HG03457 (cell line): ENCODE results near the gene IRGC.

ENCODE experiments used
- ATAC-seq: cut with Tn5 transposase; IDR thresholded peaks from one replicate; pipeline ENCODE4 v1.9.1; 2021; ENCODE audit warnings: moderate number of reproducible peaks; ENCODE audit not compliant: unreplicated experiment

Gene IRGC

DNA sequence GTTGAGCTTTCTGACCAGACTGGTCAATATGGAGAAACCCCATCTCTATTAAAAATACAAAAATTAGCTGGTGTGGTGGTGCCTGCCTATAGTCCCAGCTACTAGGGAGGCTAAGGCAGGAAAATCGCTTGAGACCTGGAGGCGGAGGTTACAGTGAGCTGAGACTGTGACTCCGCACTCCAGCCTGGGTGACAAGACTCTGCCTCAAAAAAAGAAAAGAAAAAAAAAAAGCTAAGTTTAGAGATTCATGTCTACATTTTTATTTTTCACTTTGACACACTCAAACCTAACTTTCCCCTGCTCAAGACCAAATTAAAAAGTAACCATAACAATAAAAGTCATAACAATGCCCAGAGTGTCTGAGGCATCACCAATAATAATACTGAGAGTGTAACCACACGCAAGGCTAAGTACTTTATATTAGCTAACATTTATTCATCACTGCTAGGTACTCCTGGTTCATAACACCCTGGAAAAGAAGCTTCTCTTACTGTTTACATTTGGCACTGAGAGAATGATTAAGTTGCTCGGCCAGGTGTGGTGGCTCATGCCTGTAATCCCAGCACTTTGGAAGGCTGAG, 5.7 kb downstream of the IRGC start:
- ATAC-seq = no peak

DNA sequence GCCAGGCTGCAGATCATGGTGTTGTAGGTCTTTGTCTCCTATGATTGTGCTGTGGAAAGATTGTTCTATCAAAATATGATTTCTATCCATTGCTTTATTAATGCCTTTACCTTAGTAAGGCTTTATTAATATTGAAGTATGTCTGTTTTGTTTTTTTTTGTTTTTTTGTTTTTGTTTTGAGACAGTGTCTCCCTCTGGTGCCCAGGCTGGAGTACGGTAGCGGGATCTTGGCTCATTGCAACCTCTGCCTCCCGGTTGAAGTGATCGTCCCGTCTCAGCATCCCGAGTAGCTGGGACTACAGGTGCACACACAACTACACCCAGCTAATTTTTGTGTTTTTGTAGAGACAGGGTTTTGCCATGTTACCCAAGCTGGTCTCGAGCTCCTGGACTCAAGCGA, 7.7 kb downstream of the IRGC start:
- ATAC-seq = no peak

DNA sequence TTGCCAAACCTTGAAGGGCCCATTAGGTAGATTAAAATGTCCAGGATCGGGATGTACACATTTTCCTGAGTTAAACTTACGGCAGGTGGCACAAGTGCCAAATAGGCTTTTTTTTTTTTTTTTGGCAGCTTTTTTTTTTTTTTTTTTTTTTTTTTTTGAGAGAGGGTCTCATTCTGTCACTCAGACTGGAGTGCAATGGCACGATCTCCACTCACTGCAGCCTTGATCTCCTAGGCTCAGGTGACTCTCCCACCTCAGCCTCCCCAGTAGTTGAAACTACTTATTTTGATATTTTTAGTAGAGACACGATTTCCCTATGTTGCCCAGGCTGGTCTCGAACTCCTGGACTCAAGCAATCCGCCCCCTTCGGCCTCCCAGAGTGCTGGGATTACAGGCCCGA, 9.0 kb downstream of the IRGC start:
- no peak for ATAC-seq

DNA sequence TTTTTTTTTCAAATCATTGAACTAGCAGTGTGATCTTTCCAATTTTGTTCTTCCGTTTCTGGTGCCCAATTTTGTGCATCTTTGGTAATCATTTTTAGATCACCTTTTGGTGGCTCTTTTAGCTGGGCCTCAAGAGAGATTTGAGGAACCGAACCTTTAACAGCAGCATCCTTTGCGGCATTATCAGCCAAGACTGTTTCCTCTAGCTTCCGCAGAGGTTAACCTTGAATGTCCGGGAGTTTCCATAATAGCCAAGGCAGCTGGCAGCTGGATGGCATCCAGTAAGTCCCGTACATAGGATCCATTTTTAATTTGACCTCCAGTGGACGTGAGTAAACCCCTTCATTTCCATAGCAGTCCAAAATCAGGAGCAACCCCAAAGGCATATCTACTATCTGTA, 9.6 kb downstream of the IRGC start:
- ATAC-seq = no peak

DNA sequence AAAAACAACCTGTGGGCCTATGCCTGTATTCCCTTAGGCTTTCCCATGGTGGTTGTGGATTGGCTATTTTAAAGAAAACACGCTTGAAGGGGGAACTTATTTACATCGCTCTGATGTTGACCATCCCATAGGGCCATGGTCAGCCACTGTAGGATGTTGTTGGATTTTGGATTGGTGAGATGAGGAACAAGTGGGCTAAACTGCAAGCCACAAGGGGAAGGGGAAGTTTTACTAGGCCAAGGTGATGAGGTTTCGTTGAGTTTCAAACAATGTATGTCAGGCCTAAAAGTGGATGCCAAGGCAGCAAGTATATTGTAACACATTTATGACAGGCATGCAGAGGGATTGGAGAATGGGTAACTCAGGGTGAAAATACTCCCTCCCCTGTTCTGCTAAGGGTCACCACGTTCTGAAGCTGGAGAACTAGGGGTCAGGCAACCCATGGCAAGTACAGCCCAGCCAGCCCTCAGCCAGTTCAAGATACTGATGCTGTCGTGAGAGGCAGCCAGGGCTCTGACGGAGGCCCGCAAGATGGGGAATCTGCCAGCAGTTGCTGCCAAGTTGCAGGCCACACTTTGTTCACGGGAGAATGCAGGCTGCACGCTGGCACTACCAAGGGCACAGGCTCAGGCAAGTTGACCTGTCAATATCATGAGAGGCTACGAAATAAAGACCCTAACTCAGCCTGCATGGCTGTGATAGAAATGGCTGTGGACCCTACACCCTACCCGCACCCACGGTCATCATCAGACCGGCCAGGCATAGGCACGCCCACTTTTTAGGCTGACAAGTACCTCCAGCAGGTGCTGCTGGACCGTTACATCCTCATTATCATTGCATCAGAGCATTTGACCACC, 11.1 kb downstream of the IRGC start:
- no peak for ATAC-seq

DNA sequence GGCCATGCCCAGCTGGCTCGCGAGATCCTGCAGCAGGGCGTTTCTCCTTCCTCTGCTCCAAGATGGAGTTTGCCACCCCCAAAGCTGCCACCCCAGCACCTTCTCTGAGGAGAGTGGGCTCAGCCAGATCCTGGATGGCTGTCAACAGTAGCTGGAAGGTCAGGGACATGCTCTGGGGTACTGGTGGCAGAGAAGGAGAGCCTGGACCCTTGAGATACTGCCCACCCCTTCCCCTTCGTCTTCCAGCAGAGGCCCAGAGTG, 11.6 kb downstream of the IRGC start:
- ATAC-seq = no peak

DNA sequence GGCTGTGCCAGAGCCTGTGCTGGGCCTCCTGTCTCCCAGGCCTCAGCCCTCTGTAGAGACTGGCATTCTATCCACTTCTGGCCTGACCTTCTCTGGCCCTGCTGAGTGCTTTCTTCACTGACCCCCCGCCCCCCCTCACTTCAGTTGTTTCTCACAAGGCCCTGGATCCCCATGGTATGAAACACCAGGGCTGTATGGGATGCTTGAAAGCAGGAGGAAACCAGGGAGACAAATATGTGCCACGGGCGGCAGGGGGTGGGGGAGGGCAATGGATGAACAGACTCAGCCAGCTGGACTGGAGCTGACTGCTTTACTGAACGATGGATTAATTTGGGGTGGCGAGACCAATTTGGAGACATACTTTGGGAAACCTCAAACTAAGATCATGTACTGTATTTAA, 14.0 kb downstream of the IRGC start:
- ATAC-seq = no peak

DNA sequence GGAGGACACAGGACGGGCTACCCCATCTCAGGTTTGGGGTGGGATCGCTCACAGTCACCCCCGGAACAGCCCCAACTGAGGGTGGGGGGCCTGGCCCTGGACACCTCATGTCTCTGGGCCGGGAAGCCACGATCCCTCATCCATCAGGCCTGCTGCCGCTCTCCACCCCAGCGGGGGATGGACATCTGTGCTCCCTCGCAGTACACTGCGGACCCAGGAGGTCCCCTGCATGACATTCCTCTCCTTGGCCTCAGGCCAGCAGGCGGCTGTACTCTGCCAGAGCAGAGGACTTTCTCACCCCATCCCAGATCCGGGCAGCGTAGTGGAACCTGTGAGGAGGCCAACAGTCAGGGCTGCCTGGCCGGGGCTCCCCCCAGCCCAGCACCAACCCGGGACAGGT, 15.5 kb downstream of the IRGC start:
- no peak for ATAC-seq

DNA sequence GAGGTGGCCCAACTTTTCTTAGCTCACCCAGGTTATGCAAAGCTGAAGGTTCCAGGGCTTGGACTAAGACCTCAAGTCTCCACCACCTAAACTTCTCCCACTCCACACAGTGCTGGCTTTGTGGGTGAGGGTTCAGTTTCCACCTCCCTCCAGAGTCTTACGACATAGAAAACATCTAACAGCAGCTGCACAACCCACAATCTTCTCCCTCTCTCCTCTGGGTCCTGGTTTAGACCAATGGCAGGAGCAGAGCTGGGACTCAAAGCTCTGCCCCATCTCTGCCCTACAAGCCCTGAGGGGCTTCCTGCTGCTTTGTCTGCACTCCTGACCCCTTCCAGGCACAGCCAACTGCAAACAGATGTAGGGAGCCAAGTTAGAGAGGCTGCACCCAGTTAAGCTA, 16.0 kb downstream of the IRGC start:
- no peak for ATAC-seq

DNA sequence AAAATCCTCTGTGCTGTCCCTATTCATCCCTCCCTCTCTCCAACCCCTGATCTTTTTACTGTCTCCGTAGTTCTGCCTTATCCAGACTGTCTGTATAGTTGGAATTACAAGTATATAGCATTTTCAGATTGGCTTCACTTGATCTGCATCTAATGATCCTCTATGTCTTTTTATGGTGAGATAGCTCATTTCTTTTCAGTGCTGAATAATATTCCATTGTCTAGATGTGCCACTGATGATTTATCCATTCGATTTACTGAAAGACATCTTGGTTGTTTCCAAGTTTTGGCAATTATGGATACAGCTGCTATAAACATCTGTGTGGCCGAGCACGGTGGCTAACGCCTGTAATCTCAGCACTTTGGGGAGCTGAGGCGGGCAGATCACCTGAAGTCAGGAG, 19.1 kb downstream of the IRGC start:
- no peak for ATAC-seq

DNA sequence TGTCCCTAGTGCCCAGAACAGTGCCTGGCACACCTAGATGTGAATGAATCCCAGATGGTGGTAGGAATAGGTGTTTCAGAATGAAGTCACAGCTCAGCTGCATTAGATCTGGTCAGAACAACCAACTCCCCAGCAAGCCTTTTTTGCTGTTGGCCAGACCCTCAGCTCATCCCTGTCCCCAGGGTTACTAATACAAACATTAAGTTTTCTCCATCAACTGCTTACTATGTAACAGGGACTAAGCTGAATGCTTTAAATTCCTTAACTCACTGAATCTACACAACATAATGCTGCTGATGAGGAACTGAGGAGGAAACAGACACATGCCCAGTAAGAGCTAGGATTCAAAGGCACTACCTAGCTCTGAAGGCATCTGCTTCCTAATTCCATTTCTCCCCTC, 20.1 kb downstream of the IRGC start:
- ATAC-seq = no peak

DNA sequence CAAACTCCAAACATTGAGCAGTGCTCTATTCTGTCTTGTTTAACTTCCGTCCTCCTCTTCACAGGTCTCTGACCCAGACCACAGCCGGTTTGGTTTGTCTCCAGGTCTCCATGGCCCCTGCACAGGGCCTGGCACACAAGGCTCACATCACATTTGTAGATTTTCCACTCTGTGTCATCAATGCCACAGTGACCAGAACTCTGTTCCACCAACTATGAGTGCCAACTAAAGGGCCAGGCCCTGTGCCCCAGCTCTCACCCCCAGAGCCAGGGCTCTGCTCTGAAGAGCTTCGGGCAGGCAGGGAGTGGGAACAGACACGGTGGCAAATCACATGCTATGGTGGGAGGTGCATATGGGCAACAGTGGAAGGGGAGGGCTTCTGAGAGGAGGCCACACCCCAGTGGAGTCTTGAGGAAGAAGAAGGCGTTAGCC, 22.9 kb downstream of the IRGC start:
- no peak for ATAC-seq

DNA sequence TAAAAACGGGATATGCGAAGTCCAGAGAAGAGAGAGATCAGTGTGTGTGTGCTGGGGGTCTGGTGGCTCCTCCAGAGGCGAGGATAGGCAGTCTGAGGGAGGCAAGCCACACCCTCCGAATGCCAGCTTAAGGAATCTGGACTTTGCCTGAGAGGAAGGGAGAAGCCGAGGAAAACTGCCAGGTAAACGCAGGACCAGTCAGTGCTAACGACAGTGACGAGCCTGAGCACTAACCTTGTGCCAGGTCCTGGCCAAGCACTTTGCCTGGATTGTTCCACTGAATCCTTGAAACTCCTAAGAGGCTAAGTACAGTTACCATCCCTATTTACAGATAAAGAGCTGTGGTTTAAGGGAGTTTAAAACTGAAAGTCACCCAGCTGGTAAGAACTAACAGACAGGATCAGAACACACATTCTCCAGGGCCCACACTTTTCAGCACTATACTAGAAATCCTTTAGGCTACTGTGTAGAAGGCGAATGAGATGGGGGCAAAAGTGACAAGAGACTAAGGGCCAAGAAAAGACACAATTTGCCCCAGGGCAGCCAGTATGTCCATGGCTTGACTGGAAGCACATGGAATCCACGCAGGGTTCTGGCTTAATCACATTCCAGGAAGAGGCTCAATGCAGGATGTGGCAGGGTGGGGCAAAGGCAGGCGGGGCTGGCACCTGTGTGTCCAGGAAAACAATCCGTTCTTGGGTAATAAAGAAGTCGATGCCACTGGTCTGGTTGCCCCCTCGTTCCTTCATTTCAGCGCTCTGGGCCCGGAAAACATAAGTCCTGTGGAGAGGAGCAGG, 23.8 kb downstream of the IRGC start:
- no peak for ATAC-seq

DNA sequence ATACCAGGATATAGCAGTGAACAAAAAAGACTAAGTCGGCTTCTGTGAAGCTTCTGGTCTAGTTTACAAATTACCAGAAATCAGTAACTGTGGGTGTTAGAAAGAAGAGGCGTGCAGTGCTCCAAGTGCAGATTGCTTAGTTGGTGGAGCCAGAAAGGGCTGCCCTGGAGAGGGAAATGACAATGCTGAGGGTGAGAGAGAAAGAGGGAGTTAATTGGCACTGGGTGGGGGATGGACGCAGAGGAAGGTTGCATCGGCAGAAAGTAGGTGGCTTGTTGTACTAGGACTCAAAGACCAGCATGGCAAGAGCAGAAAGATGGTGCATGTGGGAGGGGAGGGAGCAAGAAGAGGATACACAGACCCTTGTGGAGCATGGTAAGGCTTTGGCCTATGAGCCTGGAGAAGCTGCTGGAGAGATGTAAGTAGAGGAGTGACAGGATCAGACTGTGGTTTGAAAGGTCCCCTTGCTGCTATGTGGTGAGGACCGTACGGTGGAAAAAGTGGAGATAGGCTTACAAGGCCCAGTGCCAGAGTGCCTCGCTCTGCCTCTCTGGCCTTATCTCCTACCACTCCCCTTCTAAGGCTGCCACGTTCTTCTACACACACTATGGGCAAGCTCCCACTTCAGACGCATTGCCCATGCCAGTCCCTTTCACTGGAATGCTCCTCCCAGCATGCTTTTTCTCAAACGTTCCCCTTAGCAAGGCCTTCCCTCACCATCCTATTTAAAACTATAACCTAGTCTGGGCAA, 25.4 kb downstream of the IRGC start:
- no peak for ATAC-seq

DNA sequence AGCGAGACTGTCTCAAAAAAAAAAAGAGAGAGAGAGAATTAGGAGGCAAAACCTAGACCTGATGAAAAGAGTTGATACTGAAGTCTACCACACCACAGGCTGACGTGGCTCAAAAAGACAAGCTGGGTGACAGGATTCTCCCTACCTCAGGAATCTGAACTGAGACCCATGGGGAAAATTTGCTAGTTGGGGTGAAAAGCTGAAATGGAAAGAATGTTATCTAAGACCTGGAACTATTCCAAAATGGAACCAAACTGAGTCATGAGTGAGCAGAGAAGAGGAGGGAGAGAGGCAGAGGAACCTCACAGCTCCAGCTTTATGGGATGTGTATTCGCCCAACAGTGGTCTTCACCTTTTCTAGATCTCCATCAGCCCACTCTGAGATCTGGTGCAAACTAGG, 27.2 kb downstream of the IRGC start:
- ATAC-seq = no peak

DNA sequence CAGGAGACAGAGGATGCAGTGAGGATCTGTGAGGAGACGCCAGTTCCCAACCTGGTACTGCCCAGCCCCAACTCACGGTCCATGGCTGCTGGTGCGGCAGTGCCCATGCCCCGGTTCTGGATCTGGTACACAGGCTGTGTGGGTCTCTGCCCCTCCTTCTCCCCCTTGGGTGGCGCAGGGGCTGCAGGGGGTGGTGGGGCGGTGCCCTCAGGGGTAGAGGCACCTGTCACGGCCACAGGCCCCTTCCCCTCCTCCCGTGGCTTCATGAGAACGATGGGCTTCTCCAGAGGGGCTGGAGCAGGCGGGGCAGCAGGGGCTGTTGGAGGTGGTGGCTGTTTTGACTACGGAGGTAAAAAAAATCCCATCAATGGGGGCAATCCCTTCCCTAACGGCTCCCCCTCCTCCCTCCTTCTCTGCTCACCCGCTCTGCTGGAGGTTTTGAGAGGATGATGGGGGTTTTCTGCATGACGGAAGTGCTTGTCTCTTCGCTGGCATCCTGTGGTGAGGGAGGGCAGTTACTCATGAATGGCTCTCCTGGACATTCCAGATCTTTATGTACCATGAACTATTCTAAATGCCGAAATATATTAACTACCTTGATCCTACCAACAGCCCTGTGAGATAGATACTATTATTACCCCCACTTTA, 31.8 kb downstream of the IRGC start:
- ATAC-seq = no peak

DNA sequence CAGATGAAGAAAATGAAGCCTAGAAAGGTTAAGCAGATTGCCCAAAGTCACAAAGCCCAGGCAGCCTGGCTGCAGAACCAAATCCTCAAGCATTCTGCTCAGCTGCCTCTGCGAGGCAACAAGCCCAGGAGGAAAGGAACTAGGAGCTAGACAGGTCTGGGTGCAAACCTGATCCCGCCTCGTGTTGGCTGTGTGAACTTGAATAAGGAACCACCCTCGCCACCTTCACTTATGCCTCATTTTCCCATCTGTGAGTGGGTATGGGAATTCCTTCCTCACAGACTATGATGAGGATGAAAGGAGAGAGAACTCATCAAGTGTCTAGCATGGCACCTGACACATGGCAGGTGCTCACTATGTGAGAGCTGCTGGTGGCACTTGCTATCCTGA, 32.3 kb downstream of the IRGC start:
- no peak for ATAC-seq

DNA sequence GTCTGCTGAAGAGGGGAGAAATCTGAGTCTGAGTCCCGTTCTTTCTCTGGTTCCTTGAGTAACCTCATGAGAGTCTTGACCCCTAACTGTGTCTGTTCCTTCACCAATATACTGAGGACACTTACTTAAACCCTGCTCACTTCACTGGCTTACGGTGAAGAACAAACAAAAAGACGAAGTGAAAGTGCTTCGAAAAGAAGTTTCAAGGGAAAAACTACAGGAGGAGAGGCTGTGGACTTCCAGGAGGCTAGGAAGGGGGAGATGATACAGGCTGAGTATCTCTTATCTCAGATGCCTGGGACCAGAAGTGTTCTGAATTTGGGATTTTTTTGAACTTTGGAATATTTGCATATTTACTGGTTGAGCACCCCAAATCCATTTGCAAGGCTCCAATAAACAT, 32.8 kb downstream of the IRGC start:
- ATAC-seq = no peak

DNA sequence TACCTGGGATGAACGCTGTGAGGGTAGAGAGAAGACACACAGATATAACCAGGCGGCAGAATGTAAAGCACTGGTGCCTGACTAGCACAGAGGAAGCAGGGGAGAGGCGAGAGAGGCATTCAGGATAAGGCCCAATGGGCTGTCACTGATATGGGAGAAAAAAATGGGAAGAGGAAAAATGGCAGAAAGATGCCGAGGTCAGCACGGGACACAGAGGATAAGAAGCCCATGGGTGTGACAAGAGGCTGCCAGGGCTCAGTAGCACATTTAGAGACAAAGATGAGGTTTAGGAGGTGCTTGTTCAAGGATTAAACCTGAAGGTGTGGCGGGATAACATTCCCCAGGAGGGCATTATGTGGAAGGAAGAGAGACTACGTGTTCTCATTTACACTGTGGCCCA, 33.3 kb downstream of the IRGC start:
- no peak for ATAC-seq

DNA sequence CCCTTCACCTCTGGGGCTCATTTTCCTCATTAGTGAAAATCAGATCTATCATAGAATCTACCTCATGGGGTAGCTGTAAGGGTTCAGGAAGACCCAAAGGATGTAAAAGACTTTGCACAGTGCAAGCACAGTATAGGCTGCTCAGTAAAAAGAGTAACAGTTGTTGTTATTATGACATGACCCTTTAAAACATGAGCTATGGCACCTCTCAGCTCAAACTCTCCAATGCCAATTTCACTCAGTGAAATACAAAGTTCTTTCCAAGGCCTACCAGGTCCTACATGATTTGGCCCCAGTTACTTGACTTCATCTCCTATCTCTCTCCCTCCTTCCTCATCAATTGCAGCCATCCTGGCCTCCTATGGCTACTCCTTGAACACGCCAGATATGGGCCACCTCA, 34.0 kb downstream of the IRGC start:
- no peak for ATAC-seq
